ENCODE measurements around the gene NPAS3. TPM values are rescaled to one million over a fixed set of nuclear protein-coding genes. Genes with fewer than 3 reads are reported as not detected.

Gene NPAS3
- total RNA-seq, 1 donor from 2014 or later: not detected

- Mint-ChIP-seq H3K36me3 (no peaks in the 10 kb centered on the region), H3K27ac (no peak overlapping the region), H3K4me1 (peaks cover 40% of the 10 kb centered on the region), H3K4me3 (no peak overlapping the region), H3K27me3 (ENCODE audit: insufficient read depth, low read depth) (peaks cover 3% of the 10 kb centered on the region), H3K9me3 (peaks cover 4% of the 10 kb centered on the region)
- no peak overlapping the region for H2AFZ ChIP-seq (replicated peaks)
- H3K9me3 ChIP-seq (ENCODE audit: low read depth): no peaks in the 10 kb centered on the region
- H3K27ac ChIP-seq: no peak overlapping the region
- no peaks in the 10 kb centered on the region for H3K36me3 ChIP-seq
- H3K4me3 ChIP-seq: no peak overlapping the region
- H3K9ac ChIP-seq: no peak overlapping the region
- peak overlapping the region; percentile 38 for H3K4me2 ChIP-seq
- H3K79me2 ChIP-seq (ENCODE audit: low read depth): no peaks in the 10 kb centered on the region
- no peak for TF ChIP-seq EZH2 (IDR thresholded peaks at IDR 0.05)
- no peak for TF ChIP-seq EZH2phosphoT487 (IDR thresholded peaks at IDR 0.05)
- TF ChIP-seq CTCF (IDR thresholded peaks at IDR 0.05): no peak
- H3K27me3 ChIP-seq: no peaks in the 10 kb centered on the region
- peak; percentile 45 for DNase-seq (ENCODE audit: low spot score)
- peaks cover 43% of the 10 kb centered on the region for H3K4me1 ChIP-seq
- no peaks in the 10 kb centered on the region for H4K20me1 ChIP-seq (ENCODE audit: low read depth)
- H3F3A ChIP-seq (ENCODE audit: low read depth): peaks cover 21% of the 10 kb centered on the region
Measured at GRCh38 chr14:33609582-33609981, 670.9 kb downstream of the NPAS3 start.

GRCh38 chr14:33610121-33610520, 671.4 kb downstream of the NPAS3 start:
- H3K27me3 Mint-ChIP-seq (ENCODE audit: insufficient read depth, low read depth): peaks cover 3% of the 10 kb centered on the region

GRCh38 chr14:33611405-33612196, 672.9 kb downstream of the NPAS3 start:
- TF ChIP-seq EZH2 (IDR thresholded peaks at IDR 0.05) (no peak), CTCF (IDR thresholded peaks at IDR 0.05) (no peak), EZH2phosphoT487 (IDR thresholded peaks at IDR 0.05) (no peak)
- Mint-ChIP-seq H3K4me3 (no peak overlapping the region), H3K4me1 (peaks cover 43% of the 10 kb centered on the region), H3K36me3 (no peaks in the 10 kb centered on the region), H3K27me3 (ENCODE audit: insufficient read depth, low read depth) (peaks cover 3% of the 10 kb centered on the region), H3K27ac (peak overlapping the region; percentile 17), H3K9me3 (peaks cover 4% of the 10 kb centered on the region)
- Histone ChIP-seq H3K4me2 (peak overlapping the region; percentile 53), H3K4me3 (no peak overlapping the region), H3K27me3 (no peaks in the 10 kb centered on the region), H3K4me1 (peaks cover 43% of the 10 kb centered on the region), H3K36me3 (no peaks in the 10 kb centered on the region), H4K20me1 (ENCODE audit: low read depth) (no peaks in the 10 kb centered on the region), H3K9me3 (ENCODE audit: low read depth) (no peaks in the 10 kb centered on the region), H3K27ac (peak overlapping the region; percentile 49), H3F3A (ENCODE audit: low read depth) (peaks cover 21% of the 10 kb centered on the region), H3K79me2 (ENCODE audit: low read depth) (no peaks in the 10 kb centered on the region), H2AFZ (replicated peaks) (peak overlapping the region; percentile 52), H3K9ac (no peak overlapping the region)
- DNase-seq (ENCODE audit: low spot score): no peak

More at GRCh38 chr14:33610121-33610520, 671.4 kb downstream of the NPAS3 start:
- Histone ChIP-seq H3K36me3 (no peaks in the 10 kb centered on the region), H3K4me1 (peaks cover 43% of the 10 kb centered on the region), H2AFZ (replicated peaks) (no peak overlapping the region), H3K9me3 (ENCODE audit: low read depth) (no peaks in the 10 kb centered on the region), H3K27ac (no peak overlapping the region), H3K4me3 (no peak overlapping the region), H4K20me1 (ENCODE audit: low read depth) (no peaks in the 10 kb centered on the region), H3K4me2 (peak overlapping the region; percentile 38), H3F3A (ENCODE audit: low read depth) (peaks cover 21% of the 10 kb centered on the region), H3K27me3 (no peaks in the 10 kb centered on the region), H3K9ac (no peak overlapping the region), H3K79me2 (ENCODE audit: low read depth) (no peaks in the 10 kb centered on the region)
- H3K36me3 Mint-ChIP-seq: no peaks in the 10 kb centered on the region
- peaks cover 43% of the 10 kb centered on the region for H3K4me1 Mint-ChIP-seq
- no peak overlapping the region for H3K27ac Mint-ChIP-seq
- no peak for TF ChIP-seq CTCF (IDR thresholded peaks at IDR 0.05)
- no peak for TF ChIP-seq EZH2phosphoT487 (IDR thresholded peaks at IDR 0.05)
- TF ChIP-seq EZH2 (IDR thresholded peaks at IDR 0.05): no peak
- no peak for DNase-seq (ENCODE audit: low spot score)
- no peak overlapping the region for H3K4me3 Mint-ChIP-seq
- peaks cover 4% of the 10 kb centered on the region for H3K9me3 Mint-ChIP-seq
